ENCODE measurements around the gene ITPR1. TPM values are rescaled to one million over a fixed set of nuclear protein-coding genes. Genes with fewer than 3 reads are reported as not detected.

Gene ITPR1
- total RNA-seq, 1 donor from 2014 or later: 90.5 TPM

DNA sequence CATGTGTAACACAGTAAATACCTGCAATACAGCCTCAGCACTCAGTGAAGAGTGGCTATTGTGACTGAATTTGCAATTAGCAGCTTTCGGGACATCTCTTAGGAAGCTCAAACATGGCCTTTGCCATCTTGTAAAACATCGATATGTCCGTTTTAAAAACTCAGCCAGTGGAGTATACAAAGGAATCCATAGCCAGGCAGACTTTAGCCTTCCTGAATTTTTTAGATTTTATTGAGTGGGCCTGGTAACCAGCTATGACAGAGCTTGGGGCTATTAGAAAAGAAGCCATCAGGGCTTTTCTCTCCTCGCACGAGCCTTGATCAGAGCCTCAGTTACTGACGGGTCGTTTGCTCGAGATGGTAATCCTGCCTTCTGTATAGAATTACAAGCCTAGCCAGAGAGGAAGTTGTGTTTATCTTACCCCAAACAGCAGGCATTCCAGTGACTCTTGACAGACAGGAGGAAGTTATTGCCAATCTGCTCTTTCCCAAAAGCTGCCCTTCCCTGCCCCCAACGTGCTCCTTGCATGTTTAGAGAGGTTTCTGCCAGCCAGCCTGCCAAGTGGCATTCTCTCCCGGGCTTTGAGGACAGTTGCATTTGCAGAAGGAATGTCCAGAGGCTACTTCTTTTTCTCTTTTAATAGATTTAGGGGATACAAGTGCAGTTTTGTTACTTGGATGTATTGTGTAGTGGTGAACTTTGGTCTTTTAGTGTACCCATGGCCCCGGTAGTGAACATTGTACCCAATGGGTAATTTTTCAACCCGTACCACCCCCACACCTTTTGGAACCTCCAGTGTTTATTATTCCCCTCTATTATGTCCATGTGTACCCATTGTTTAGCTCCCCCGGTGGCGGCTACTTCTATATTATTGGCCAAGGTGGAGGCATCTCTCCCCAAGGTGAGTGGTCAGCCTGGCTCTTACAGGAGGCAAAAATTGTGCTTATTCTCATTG lies 40.6 kb downstream of the ITPR1 start:
- peak; percentile 33 for DNase-seq (ENCODE audit: low spot score)

DNA sequence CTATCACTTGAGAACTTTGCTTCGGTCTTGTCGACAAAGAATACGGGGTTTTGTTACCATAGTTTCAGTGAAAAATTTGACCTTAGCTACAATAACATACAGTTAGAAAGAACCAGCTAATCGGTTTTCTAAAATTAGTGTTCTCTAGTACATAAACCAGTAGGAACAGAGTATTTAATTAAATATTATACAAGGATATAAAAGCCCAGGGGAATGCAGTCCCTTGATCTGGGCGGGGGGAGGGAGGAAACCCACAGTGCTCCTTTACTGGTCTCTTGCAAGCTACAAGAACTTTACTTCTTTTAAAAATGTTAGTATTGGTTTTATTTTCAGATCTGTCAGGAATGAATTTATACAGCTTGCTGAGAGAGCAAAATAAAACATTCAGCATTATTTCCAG lies 41.8 kb downstream of the ITPR1 start:
- no peak for DNase-seq (ENCODE audit: low spot score)

DNA sequence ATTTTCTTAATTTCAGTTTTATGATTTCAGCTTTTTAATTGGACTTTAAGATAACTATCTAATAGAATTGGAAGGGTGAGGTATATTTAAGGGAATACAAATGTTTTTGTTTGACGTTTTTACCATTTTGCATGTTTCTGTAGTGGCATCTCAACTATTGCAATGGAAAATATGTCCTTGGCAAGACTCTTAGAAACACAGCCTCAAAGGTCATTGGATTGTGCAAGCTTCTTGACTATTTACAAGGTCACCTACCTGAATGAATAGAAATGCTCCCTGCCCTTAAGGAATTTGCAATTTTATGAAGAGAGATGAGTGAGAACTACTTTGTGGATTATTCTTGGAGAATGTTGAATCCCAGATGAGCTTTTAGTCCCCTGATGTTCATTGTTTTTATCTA lies 43.1 kb downstream of the ITPR1 start:
- DNase-seq (ENCODE audit: low spot score): no peak

DNA sequence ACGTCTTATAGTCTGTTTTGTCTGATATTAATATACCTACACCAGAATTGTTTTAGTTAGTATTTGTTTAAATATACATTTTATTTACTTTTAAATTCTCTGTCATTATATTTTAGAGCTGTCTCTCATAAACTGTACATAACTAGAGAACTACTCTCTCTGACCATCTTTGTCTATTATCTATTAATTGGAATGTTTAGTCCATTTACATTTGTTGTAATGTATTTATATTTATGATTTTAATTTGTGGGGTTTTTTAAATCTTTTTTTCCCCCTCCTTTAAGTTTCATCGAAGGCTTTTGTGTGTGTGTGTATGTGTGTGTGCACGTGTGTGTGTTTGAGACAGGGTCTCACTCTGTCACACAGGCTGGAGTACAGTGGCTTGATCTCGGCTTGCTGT lies 47.1 kb downstream of the ITPR1 start:
- DNase-seq (ENCODE audit: low spot score): no peak

DNA sequence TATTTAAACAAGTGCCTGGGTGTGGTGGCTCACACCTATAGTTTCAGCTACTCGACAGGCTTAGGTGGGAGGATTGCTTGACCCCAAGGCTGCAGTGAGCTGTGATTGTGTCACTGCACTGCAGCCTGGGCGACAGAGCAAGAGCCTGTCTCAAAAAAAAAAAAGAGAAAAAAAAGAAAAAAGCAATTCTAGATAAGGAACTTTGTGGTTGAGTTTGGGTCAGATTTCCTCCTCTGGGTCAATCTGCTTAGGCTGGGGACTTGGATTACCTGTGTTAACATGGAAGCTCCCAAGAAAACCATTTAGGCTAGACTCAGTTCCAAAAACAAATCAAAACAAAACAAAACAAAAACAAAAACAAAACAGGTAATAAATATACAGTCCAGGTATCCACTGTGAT lies 50.0 kb downstream of the ITPR1 start:
- DNase-seq (ENCODE audit: low spot score): no peak

GRCh38 chr3:4546346-4547178 lies 53.4 kb downstream of the ITPR1 start:
- DNase-seq (ENCODE audit: low spot score): no peak

DNA sequence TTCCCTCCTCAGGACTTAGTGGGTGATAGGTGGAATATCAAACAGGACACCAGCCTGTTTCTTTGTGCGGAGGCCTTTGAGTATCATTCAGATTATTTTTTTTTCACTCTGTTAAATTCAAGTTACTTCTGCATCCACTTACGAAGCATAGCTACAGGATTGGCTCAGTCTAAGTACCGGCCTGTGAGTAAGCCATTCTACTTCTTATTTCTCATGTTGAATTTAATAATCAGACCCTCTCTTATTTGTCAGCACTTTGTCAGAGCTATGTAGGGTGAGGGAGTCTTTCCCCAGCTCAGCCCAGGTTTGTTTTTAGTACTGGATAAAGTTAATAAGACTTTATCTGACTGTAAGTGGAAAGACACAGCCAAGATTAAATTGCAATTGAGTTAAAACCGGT lies 54.7 kb downstream of the ITPR1 start:
- no peak for DNase-seq (ENCODE audit: low spot score)

- no peak for DNase-seq (ENCODE audit: low spot score)
These were observed 55.2 kb downstream of the ITPR1 start for GRCh38 chr3:4548356-4548755.

GRCh38 chr3:4548780-4549179 lies 55.6 kb downstream of the ITPR1 start:
- DNase-seq (ENCODE audit: low spot score): no peak

GRCh38 chr3:4549896-4550295 lies 56.7 kb downstream of the ITPR1 start:
- DNase-seq (ENCODE audit: low spot score): no peak

GRCh38 chr3:4551051-4551711 lies 58.0 kb downstream of the ITPR1 start:
- peak; percentile 24 for DNase-seq (ENCODE audit: low spot score)

DNA sequence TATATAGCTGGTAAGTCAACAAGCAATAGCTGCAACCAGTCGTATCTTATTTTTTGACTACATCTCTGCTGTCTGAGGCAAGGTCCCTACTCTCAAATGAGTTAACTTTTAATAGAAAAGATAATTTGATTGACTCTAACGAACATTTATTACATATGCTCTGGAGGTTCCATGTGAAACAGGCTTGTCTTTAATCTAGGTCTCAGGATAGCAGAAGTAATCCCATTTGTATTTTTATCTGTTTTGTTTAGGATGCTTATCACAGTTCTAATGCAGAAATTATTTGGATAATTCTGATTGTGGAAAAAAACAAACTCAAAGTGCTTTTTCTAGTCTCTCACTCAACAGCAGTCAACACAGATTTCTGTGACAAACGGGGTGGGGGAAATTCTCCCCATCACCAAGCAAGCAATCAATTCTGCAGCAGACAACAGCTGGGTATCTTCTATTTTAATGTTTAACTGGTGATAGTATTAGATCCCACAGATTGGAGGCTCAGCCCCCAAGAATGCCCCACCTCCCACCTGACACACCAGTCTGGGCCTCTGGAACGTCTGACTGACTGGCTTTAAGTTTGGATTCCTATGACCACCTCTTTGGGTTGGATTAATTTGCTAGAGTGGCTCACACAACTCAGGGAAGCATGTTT lies 58.8 kb downstream of the ITPR1 start:
- DNase-seq (ENCODE audit: low spot score): no peak

- DNase-seq (ENCODE audit: low spot score): no peak
These were observed 59.7 kb downstream of the ITPR1 start for GRCh38 chr3:4552811-4553210.

GRCh38 chr3:4561661-4562060 lies 68.5 kb downstream of the ITPR1 start:
- DNase-seq (ENCODE audit: low spot score): no peak

DNA sequence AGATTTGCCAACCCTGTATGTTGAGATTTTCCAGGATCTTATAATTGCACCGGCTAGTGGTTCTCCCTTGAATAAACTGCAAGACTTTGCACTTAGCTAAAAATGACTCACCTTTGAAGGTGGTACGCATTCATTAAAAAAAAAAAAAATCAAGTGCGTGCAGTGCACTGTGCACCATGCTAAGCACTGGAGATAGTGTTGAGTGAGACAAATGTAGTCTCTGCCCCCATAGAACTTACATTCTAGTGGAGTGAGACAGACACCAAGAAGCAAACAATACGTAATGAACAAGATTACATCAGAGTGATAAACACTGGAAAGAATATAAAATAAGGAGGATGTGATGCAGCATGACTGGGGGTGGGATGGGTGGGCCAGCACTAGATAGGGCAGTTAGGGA lies 69.4 kb downstream of the ITPR1 start:
- DNase-seq (ENCODE audit: low spot score): no peak

DNA sequence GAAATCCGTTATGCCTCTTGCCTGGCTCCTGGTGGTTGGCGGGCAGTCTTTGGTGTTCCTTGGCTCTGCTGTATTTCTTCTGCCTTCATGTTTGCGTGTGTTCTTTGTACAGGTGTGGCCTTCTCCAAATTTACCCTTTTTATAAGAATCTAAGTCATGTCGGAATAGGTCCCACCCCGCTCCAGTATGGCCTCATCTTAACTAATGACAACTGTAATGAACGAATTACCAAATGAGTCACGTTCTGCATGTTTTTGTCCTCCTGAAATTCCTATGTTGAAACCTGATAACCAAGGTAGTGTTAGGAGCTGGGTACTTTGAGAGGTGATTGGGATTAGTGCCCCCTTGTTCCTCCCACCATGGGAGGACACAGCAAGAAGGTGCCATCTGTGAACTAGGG lies 71.1 kb downstream of the ITPR1 start:
- DNase-seq (ENCODE audit: low spot score): no peak

GRCh38 chr3:4564928-4565586 lies 71.9 kb downstream of the ITPR1 start:
- no peak for DNase-seq (ENCODE audit: low spot score)

DNA sequence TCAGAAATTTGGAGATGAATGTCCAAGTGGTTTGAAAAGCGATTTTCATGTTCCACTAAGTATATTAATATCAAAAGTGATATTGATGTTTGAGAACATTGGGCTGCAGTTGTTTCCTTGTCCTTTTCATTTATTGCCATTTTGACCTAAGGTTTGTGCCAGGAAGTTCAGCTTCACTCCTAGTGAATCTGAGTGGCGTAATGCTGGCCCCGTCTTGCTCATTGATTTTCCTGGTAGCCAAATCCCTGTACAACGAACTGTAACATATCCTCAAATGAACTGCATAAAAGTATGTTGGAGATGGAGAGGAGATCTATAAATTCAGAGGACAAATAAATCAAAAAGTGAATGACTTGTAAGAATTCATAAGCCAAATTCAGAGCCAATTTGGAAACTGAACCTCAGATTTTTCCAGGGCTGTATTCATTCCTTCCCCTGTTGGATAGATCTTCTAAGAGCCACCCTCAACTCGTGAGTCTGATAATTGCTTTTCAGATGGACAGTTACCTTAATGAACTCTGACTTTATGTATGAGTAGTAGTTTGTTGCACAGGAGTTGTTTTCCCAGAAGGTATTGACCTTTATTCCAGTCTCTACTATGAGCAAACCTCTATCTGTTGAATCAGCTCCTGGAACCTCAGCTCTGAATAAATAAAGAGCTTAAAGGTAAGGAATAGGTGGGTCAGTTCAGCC lies 72.8 kb downstream of the ITPR1 start:
- peak; percentile 45 for DNase-seq (ENCODE audit: low spot score)

- no peak for DNase-seq (ENCODE audit: low spot score)
These were observed 75.7 kb downstream of the ITPR1 start for GRCh38 chr3:4568841-4569240.

DNA sequence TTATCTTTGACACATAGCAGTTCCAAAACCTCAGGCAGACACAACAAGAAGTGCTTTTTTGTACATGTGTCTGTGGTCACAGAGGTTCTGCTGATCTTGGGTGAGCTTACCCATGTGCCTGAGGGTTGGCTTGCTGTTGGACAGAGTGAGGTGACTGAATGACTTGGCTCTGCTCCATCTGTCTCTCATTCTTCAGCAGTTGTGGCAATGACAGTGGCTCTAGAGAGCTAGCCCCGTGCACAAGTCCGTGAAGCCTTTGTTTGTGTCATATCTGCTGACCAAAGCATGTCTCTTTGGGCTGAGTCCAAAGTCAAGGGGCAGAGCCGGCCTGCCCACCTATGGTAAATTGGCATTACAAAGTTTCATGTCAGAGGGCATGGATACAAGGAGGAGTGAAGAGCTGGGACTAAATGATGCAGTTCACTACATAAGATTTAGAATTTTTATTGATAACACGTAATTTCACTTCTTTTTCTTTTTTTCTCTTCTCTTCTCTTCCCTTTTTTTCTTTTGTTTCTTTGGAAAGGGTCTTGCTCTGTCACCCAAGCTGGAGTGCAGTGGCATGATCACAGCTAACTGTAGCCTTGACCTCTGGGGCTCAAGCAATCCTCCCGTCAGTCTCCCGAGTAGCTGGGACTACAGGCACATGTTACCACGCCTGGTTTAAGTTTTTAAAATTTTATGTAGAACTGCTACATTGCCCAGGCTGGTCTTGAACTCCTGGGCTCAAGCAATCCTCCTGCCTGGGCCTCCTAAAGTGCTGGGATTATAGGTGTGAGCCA lies 77.9 kb downstream of the ITPR1 start:
- no peak for DNase-seq (ENCODE audit: low spot score)

Data from mucosa of gallbladder (tissue), 1 donor.